Nephron progenitor cell (in vitro differentiated cells): ENCODE results near the gene BLOC1S5.
A peak's percentile ranks its signal among the peaks of the same experiment; 100 is the strongest.

Experiments used
- DNase-seq: peaks from one replicate; pipeline ENCODE4 v3.0.0; 2021
- H3K27ac Mint-ChIP-seq: 2 replicates; pipeline ENCODE4 v1.8.0; 2021; ENCODE audit warnings: mild to moderate bottlenecking, moderate library complexity, mixed read lengths
- H3K27me3 Mint-ChIP-seq: 2 replicates; pipeline ENCODE4 v1.8.0; 2021; ENCODE audit warnings: mild to moderate bottlenecking, low read depth, mixed read lengths; ENCODE audit not compliant: poor library complexity
- H3K36me3 Mint-ChIP-seq: 2 replicates; pipeline ENCODE4 v1.8.0; 2021; ENCODE audit warnings: low read depth, mixed read lengths
- H3K4me1 Mint-ChIP-seq: 2 replicates; pipeline ENCODE4 v1.8.0; 2021; ENCODE audit warnings: mixed read lengths
- H3K4me3 Mint-ChIP-seq: 2 replicates; pipeline ENCODE4 v1.8.0; 2021; ENCODE audit warnings: mild to moderate bottlenecking, moderate library complexity, mixed read lengths
- H3K9me3 Mint-ChIP-seq: 2 replicates; pipeline ENCODE4 v1.8.0; 2021; ENCODE audit warnings: mild to moderate bottlenecking, moderate library complexity, mixed read lengths
- CTCF ChIP-seq: fragments of 200-600 bp; sonication (generic); IDR thresholded peaks from 2 replicates; pipeline ENCODE4 v1.5.0; 2021; ENCODE audit warnings: antibody characterized with exemption

The BLOC1S5 gene

GRCh38 chr6:8077991-8078390 lies 13.8 kb upstream of the BLOC1S5 start:
- H3K27me3 Mint-ChIP-seq, result no peaks in the 10 kb centered on the region
- TF ChIP-seq CTCF, result no peak
- H3K4me1 Mint-ChIP-seq, result peaks cover 15% of the 10 kb centered on the region
- no peak overlapping the region for H3K27ac Mint-ChIP-seq
- peaks cover 10% of the 10 kb centered on the region for H3K9me3 Mint-ChIP-seq
- no peak for DNase-seq
- H3K36me3 Mint-ChIP-seq, result peaks cover 64% of the 10 kb centered on the region
- H3K4me3 Mint-ChIP-seq, result no peak overlapping the region

- no peak for TF ChIP-seq CTCF
- Mint-ChIP-seq H3K36me3 (peaks cover 61% of the 10 kb centered on the region), H3K27ac (no peak overlapping the region)
Observed at GRCh38 chr6:8075704-8076103, 11.5 kb upstream of the BLOC1S5 start.

GRCh38 chr6:8075185-8075584 lies 11.0 kb upstream of the BLOC1S5 start:
- H3K9me3 Mint-ChIP-seq, result peaks cover 10% of the 10 kb centered on the region
- TF ChIP-seq CTCF, result no peak

More at GRCh38 chr6:8075704-8076103, 11.5 kb upstream of the BLOC1S5 start:
- Mint-ChIP-seq H3K27me3 (no peaks in the 10 kb centered on the region), H3K4me3 (no peak overlapping the region), H3K9me3 (peaks cover 10% of the 10 kb centered on the region), H3K4me1 (peaks cover 15% of the 10 kb centered on the region)
- DNase-seq, result no peak

GRCh38 chr6:8074213-8074612 lies 10.0 kb upstream of the BLOC1S5 start:
- Mint-ChIP-seq H3K27ac (peak overlapping the region; percentile 15), H3K36me3 (peaks cover 46% of the 10 kb centered on the region), H3K27me3 (no peaks in the 10 kb centered on the region), H3K9me3 (peaks cover 10% of the 10 kb centered on the region), H3K4me1 (peaks cover 20% of the 10 kb centered on the region), H3K4me3 (no peak overlapping the region)
- no peak for TF ChIP-seq CTCF
- DNase-seq, result no peak

More at GRCh38 chr6:8075185-8075584, 11.0 kb upstream of the BLOC1S5 start:
- H3K27me3 Mint-ChIP-seq, result no peaks in the 10 kb centered on the region
- H3K27ac Mint-ChIP-seq, result no peak overlapping the region
- peaks cover 15% of the 10 kb centered on the region for H3K4me1 Mint-ChIP-seq
- DNase-seq, result no peak
- no peak overlapping the region for H3K4me3 Mint-ChIP-seq
- H3K36me3 Mint-ChIP-seq, result peaks cover 56% of the 10 kb centered on the region

DNA sequence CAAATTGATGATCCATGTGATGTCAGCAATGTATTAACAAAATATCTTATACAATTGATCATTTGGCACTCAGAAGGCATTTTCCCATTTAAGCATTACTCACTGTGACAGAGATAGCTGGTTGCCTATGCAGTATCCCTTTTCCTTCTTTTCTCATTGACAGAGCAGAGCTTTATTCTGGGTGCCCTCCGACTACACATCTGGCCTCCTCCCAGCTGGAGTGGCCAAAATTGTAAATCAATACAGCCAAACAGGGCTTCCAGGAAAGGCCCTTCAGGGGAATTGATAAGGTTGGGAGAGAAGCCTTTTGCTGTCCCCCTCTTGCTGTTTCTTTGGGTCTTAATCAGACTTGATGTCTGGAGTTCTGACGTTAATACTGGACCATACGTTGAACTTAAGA lies 9.6 kb upstream of the BLOC1S5 start:
- Mint-ChIP-seq H3K9me3 (peaks cover 10% of the 10 kb centered on the region), H3K4me1 (peaks cover 24% of the 10 kb centered on the region), H3K27me3 (no peaks in the 10 kb centered on the region), H3K4me3 (no peak overlapping the region), H3K36me3 (peaks cover 45% of the 10 kb centered on the region), H3K27ac (no peak overlapping the region)
- no peak for DNase-seq
- TF ChIP-seq CTCF, result no peak

DNA sequence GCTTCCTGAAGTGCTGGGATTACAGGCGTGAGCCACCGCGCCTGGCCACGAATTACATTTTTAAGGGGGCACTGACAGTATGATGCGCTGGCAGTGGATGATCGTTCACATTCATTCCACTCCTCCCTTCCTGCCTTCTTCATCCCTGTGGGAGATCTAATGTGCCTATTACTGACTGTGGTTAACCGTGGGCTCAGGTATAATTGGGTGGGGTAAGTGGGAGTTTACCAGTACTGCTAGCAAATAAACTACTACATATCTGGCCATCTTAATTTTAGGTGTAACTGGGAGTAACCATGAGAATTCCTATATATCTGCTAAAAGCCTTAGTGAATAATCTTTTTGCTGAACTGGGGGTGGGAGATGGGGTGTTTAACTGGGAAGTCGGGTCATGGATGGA lies 6.5 kb upstream of the BLOC1S5 start:
- no peaks in the 10 kb centered on the region for H3K9me3 Mint-ChIP-seq
- no peak overlapping the region for H3K4me3 Mint-ChIP-seq
- peaks cover 26% of the 10 kb centered on the region for H3K4me1 Mint-ChIP-seq
- DNase-seq, result no peak
- H3K27ac Mint-ChIP-seq, result peak overlapping the region; percentile 28
- no peak for TF ChIP-seq CTCF
- H3K36me3 Mint-ChIP-seq, result peaks cover 15% of the 10 kb centered on the region
- no peaks in the 10 kb centered on the region for H3K27me3 Mint-ChIP-seq
